Measurements from ENCODE around the gene PLPPR1. TPM values are rescaled to one million over a fixed set of nuclear protein-coding genes. Genes with fewer than 3 reads are reported as not detected.

Gene PLPPR1
- total RNA-seq, 1 experiment from 2014 or later: not detected

- ATAC-seq (no peak), DNase-seq (ENCODE audit: low read depth, low spot score) (no peak)
- TF ChIP-seq REST (IDR thresholded peaks at IDR 0.05; ENCODE audit: insufficient read depth in 1 of 2, low read depth in 2 of 2, low read length in 1 of 2) (no peak), TCF7L2 (IDR thresholded peaks at IDR 0.05; ENCODE audit: low read depth, low read length) (no peak), CTCF (IDR thresholded peaks at IDR 0.05) (no peak), SIN3A (IDR thresholded peaks at IDR 0.05; ENCODE audit: borderline replicate concordance, insufficient read depth, low read depth, low read length) (no peak), POLR2AphosphoS5 (IDR thresholded peaks at IDR 0.05; ENCODE audit: low read depth, low read length) (no peak)
- Histone ChIP-seq H3K4me3 (ENCODE audit: low read depth in 2 of 2, low read length in 2 of 2) (no peak overlapping the region), H3K27ac (ENCODE audit: low read length) (no peak overlapping the region), H3K4me1 (ENCODE audit: control insufficient read depth, insufficient read depth, low read length) (no peaks in the 10 kb centered on the region), H3K9me3 (ENCODE audit: control insufficient read depth, insufficient read depth, low read depth, low read length) (no peaks in the 10 kb centered on the region), H3K36me3 (ENCODE audit: control insufficient read depth, insufficient read depth, low read length) (no peaks in the 10 kb centered on the region), H3K27me3 (ENCODE audit: control insufficient read depth, insufficient read depth, low read length) (no peaks in the 10 kb centered on the region)
- BruUV-seq (replicated peaks): no TSS peak
- intact Hi-C loops (cut with micrococcal nuclease; ENCODE audit: unreplicated experiment): no loop called here
- in situ Hi-C loops (cut with HindIII; ENCODE audit: low pct_unique_long_range_greater_than_20kb, low sequenced_read_pairs): no loop called here
- POLR2A ChIA-PET: no interaction called here
- CTCF ChIA-PET: no interaction called here
These were observed 196.7 kb downstream of the PLPPR1 start for GRCh38 chr9:101225271-101225670.

- ChIA-PET POLR2A (no interaction called here), CTCF (no interaction called here)
- intact Hi-C loops (cut with micrococcal nuclease; ENCODE audit: unreplicated experiment): no loop called here
- H3K4me3 ChIP-seq (ENCODE audit: low read depth in 2 of 2, low read length in 2 of 2): no peak overlapping the region
- in situ Hi-C loops (cut with HindIII; ENCODE audit: low pct_unique_long_range_greater_than_20kb, low sequenced_read_pairs): no loop called here
- TF ChIP-seq CTCF (IDR thresholded peaks at IDR 0.05): no peak
- TF ChIP-seq REST (IDR thresholded peaks at IDR 0.05; ENCODE audit: insufficient read depth in 1 of 2, low read depth in 2 of 2, low read length in 1 of 2): no peak
- no peak for TF ChIP-seq SIN3A (IDR thresholded peaks at IDR 0.05; ENCODE audit: borderline replicate concordance, insufficient read depth, low read depth, low read length)
- TF ChIP-seq TCF7L2 (IDR thresholded peaks at IDR 0.05; ENCODE audit: low read depth, low read length): no peak
- no peak for TF ChIP-seq POLR2AphosphoS5 (IDR thresholded peaks at IDR 0.05; ENCODE audit: low read depth, low read length)
- H3K36me3 ChIP-seq (ENCODE audit: control insufficient read depth, insufficient read depth, low read length): no peaks in the 10 kb centered on the region
- H3K27me3 ChIP-seq (ENCODE audit: control insufficient read depth, insufficient read depth, low read length): no peaks in the 10 kb centered on the region
- BruUV-seq (replicated peaks): no TSS peak
- no peaks in the 10 kb centered on the region for H3K4me1 ChIP-seq (ENCODE audit: control insufficient read depth, insufficient read depth, low read length)
- ATAC-seq (no peak), DNase-seq (ENCODE audit: low read depth, low spot score) (no peak)
- no peaks in the 10 kb centered on the region for H3K9me3 ChIP-seq (ENCODE audit: control insufficient read depth, insufficient read depth, low read depth, low read length)
- no peak overlapping the region for H3K27ac ChIP-seq (ENCODE audit: low read length)
These were observed 197.6 kb downstream of the PLPPR1 start for GRCh38 chr9:101226161-101226560.

All from Panc1 (cell line).